Testis (tissue), 3 donors: ENCODE results near the gene CADPS. TPM values are rescaled to one million over a fixed set of nuclear protein-coding genes. Genes with fewer than 3 reads are reported as not detected.

Experiments used
- DNase-seq: peaks from one replicate; pipeline ENCODE4 v3.0.0-alpha.2; 2019
- H3K27ac ChIP-seq, 2 donors: fragments of 200-600 bp; sonication (generic); one replicate each; pipeline ENCODE4 v1.5.1; 2019
- H3K27me3 ChIP-seq: fragments of 200-600 bp; sonication (generic); one replicate; pipeline ENCODE4 v1.5.1; 2019
- H3K36me3 ChIP-seq: fragments of 200-600 bp; sonication (generic); one replicate; pipeline ENCODE4 v1.5.1; 2017; ENCODE audit warnings: low read depth; ENCODE audit errors: missing control alignments
- H3K4me1 ChIP-seq: fragments of 200-600 bp; sonication (generic); one replicate; pipeline ENCODE4 v1.5.1; 2019
- H3K4me3 ChIP-seq, 2 donors: fragments of 200-600 bp; sonication (generic); one replicate each; pipeline ENCODE4 v1.5.1; 2017 to 2019
- H3K9me3 ChIP-seq: fragments of 200-600 bp; sonication (generic); one replicate; pipeline ENCODE4 v1.5.1; 2017
- POLR2A ChIP-seq: fragments of 450-650 bp; IDR thresholded peaks from one replicate; pipeline ENCODE4 v1.6.1; 2017; ENCODE audit warnings: antibody characterized with exemption, mild to moderate bottlenecking, moderate library complexity
- WGBS, 2 donors: methylation state at CpG; one replicate each; pipeline ENCODE4 v1.1.5; 2018; 5-methylcytosine and 5-hydroxymethylcytosine counted together
- intact Hi-C: fragments of 100-400 bp; cut with DNase I; formaldehyde crosslinking; loops from one replicate; pipeline ENCODE4 v1.15.1; 2023; ENCODE audit warnings: low total_unique reads
- polyA plus RNA-seq: library from polyadenylated mRNA; stranded (reverse); fragments of 350-450 nt; fragmentation: Illumina TruSeq; extraction: RNeasy Lipid Tissue Mini Kit (QIAGEN cat#74804); gene quantifications from one replicate; pipeline ENCODE4 v1.2.3, GENCODE V29; 2014; ENCODE audit warnings: low read depth, low replicate concordance; ENCODE audit not compliant: insufficient read depth
- total RNA-seq, 2 donors: library from RNA; depleted of rRNA; stranded (reverse); fragments of >200 nt; gene quantifications; one replicate each; pipeline ENCODE4 v1.2.3, GENCODE V29; 2016
- TF ChIP-seq, protein P1 (sequence below), 3 experiments: fragments of 450-650 bp in 2 of 3; fragments of 200-600 bp in 1 of 3; sonication (generic) in 1 of 3; IDR thresholded peaks; one replicate each; pipeline ENCODE4 v1.5.1; 2016 to 2019; ENCODE audit warnings: antibody characterized with exemption in 3 of 3, mild to moderate bottlenecking in 2 of 3, moderate library complexity in 1 of 3

CADPS gene
- total and polyA plus RNA-seq, 3 donors from 2014 or later: 8.6 to 56.4 (median 21.6) TPM

DNA sequence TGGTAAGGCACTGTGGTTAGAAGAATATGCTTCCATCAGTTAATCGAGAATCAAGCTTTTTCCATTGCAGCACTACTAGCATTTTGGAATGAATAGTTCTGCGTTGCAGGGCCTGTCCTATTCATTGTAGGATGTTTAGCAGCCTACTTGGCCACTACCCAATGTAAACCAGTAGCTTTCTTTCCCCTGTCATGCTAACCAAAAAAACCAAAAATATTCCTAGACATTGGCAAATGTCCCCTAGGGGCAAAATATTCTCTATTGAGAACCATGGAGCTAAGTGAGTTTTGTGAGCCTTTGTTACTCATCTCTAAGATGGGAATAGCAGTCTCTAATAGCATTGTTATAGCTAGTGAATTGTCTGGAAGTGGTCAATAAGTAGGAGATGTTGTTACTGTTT, 187.2 kb downstream of the CADPS start:
- 59 to 66% methylated on average over 2 of the region's 2 CpGs for WGBS, 2 donors
- H3K4me1 ChIP-seq: no peaks in the 10 kb centered on the region
- TF ChIP-seq POLR2A: no peak
- TF ChIP-seq, protein P1, sequence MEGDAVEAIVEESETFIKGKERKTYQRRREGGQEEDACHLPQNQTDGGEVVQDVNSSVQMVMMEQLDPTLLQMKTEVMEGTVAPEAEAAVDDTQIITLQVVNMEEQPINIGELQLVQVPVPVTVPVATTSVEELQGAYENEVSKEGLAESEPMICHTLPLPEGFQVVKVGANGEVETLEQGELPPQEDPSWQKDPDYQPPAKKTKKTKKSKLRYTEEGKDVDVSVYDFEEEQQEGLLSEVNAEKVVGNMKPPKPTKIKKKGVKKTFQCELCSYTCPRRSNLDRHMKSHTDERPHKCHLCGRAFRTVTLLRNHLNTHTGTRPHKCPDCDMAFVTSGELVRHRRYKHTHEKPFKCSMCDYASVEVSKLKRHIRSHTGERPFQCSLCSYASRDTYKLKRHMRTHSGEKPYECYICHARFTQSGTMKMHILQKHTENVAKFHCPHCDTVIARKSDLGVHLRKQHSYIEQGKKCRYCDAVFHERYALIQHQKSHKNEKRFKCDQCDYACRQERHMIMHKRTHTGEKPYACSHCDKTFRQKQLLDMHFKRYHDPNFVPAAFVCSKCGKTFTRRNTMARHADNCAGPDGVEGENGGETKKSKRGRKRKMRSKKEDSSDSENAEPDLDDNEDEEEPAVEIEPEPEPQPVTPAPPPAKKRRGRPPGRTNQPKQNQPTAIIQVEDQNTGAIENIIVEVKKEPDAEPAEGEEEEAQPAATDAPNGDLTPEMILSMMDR (IDR thresholded peaks at IDR 0.05): no peak
- H3K4me3 ChIP-seq: no peak overlapping the region
- no peaks in the 10 kb centered on the region for H3K9me3 ChIP-seq
- H3K27ac ChIP-seq: no peak overlapping the region
- no peak for DNase-seq
- H3K27me3 ChIP-seq: no peaks in the 10 kb centered on the region
- intact Hi-C loops: no loop called here
- H3K36me3 ChIP-seq: no peaks in the 10 kb centered on the region

DNA sequence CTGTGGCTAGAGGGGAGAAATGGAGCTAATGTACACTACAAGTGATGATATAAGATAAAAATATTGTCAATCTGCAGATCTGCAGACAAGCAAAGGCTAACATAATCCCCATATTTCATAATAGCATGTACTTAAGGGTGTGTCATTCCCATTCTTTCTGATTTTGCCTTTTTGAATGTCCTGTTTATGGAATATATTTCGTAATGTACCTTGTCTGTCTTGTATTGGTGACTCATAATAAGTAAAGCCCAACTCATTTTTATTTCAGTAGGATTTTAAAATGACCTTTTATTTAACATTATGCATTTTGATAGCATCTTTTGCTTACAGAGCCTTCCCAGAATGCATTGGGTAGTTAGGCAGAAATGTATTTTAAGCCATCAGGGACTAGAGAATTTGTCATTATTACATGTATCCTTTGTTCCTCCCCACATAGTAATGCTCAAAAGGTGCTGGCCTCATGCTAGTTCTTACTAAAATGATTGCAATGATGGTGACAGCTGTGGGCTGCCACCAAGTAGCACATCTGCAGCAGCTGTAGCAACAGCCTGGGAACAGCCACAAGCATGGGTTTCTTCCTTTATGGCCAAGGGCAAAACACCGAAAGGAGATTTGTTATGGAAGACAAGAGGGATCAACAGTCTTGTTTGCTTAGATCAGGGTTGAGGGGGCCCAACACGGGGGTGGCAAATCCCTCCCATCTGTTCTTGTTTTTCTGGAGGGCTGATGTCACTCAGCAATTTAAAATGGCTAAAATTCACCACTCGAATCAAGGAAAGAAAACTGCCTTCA, 188.5 kb downstream of the CADPS start:
- no peaks in the 10 kb centered on the region for H3K27me3 ChIP-seq
- 54 to 62% methylated on average over 4 of the region's 4 CpGs for WGBS, 2 donors
- DNase-seq: no peak
- no peak for TF ChIP-seq POLR2A
- TF ChIP-seq, protein P1 (IDR thresholded peaks at IDR 0.05): no peak
- no peaks in the 10 kb centered on the region for H3K9me3 ChIP-seq
- H3K36me3 ChIP-seq: no peaks in the 10 kb centered on the region
- H3K27ac ChIP-seq: no peak overlapping the region
- intact Hi-C loops: no loop called here
- no peak overlapping the region for H3K4me3 ChIP-seq
- no peaks in the 10 kb centered on the region for H3K4me1 ChIP-seq

DNA sequence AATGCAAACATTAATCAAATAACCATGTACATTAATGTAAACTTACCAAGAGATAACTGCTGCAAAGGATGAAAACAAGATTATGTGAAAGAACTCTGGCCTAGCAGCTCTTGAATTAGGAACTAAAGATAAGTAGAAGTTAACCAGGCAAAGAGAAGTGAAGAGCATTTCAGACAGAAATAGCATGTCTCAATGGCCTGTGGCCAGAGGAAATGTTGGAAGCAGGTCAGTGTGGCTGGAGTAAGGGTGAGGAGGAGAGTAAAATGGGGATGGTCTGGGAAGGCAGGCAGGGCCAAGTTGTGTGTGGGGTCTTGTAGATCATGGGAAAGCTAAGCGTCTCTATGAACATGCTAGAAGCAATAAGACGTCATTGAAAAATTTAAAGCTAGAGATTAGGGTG, 192.4 kb downstream of the CADPS start:
- Histone ChIP-seq H3K27me3 (no peaks in the 10 kb centered on the region), H3K36me3 (no peaks in the 10 kb centered on the region), H3K4me3 (no peak overlapping the region), H3K4me1 (no peaks in the 10 kb centered on the region), H3K27ac (peak overlapping the region in 1 of 2 donors; percentile 21), H3K9me3 (no peaks in the 10 kb centered on the region)
- 50 to 58% methylated on average over 2 of the region's 2 CpGs for WGBS, 2 donors
- intact Hi-C loops: no loop called here
- TF ChIP-seq, protein P1 (IDR thresholded peaks at IDR 0.05): no peak
- TF ChIP-seq POLR2A: no peak
- no peak for DNase-seq

DNA sequence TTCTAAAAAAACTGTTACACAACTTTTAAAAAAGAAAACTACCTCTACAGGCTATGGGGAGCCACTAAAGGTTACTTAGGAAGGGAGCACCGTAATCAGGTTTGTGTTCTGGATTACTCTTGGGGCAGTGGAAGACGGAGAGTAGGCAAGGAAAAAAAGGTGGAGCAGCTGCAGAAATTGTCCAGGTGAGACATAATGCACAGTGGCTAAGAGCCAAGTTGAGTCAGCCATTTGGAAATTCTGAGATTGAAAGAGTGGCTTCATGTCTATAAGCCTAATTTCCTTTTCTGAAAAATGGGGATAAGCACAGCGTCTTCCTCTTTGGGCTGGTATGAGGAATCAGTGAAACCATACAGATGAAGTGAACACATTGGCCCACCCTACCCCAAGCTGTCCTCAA, 195.2 kb downstream of the CADPS start:
- no peak for DNase-seq
- Histone ChIP-seq H3K27me3 (no peaks in the 10 kb centered on the region), H3K4me1 (no peaks in the 10 kb centered on the region), H3K9me3 (no peaks in the 10 kb centered on the region), H3K36me3 (no peaks in the 10 kb centered on the region), H3K4me3 (no peak overlapping the region), H3K27ac (no peak overlapping the region)
- TF ChIP-seq, protein P1 (IDR thresholded peaks at IDR 0.05): no peak
- TF ChIP-seq POLR2A: no peak
- intact Hi-C loops: no loop called here
- WGBS, 2 donors: 90 to 92% methylated on average over 3 of the region's 3 CpGs

DNA sequence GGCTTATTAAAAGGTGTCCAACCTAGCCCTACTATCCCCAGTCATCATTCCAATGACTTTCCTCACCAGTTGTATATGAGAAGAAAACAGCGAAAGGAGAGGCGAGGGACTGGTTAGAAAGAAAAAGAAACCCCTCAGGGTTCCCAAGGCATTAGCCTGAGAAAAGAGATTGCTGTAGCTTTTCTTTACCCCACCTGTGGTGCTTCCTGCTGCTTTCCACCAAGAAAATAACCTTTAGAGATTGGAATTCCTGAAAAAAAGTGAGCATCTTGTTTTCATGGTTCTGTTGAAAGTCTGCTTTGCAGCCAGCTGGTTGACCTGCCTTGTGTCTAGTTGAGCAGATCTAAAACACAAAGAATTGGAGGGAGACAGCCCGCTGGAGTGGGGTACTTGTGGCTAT, 196.4 kb downstream of the CADPS start:
- Histone ChIP-seq H3K27me3 (no peaks in the 10 kb centered on the region), H3K4me1 (no peaks in the 10 kb centered on the region), H3K36me3 (no peaks in the 10 kb centered on the region), H3K9me3 (no peaks in the 10 kb centered on the region), H3K4me3 (no peak overlapping the region), H3K27ac (no peak overlapping the region)
- TF ChIP-seq POLR2A: no peak
- TF ChIP-seq, protein P1 (IDR thresholded peaks at IDR 0.05): no peak
- WGBS, 2 donors: 81 to 84% methylated on average over 3 of the region's 3 CpGs
- intact Hi-C loops: no loop called here
- DNase-seq: no peak
